ENCODE measurements around the gene MAGI3.
"Not testable (repeated sequence)": the region's sequence is repeated elsewhere in the genome, so short reads cannot be mapped to it uniquely, and the experiment has no call there.

Gene MAGI3

GRCh38 chr1:113581323-113581722 is 191.0 kb downstream of the MAGI3 start:
- DNase-seq (ENCODE audit: low read depth), result no peak

GRCh38 chr1:113582084-113582483 is 191.8 kb downstream of the MAGI3 start:
- no peak for DNase-seq (ENCODE audit: low read depth)

- no peak for DNase-seq (ENCODE audit: low read depth)
These were observed 197.2 kb downstream of the MAGI3 start for GRCh38 chr1:113587475-113587874.

- no peak for DNase-seq (ENCODE audit: low read depth)
These were observed 201.9 kb downstream of the MAGI3 start for GRCh38 chr1:113592230-113592629.

GRCh38 chr1:113593550-113594297 is 203.4 kb downstream of the MAGI3 start:
- no peak for DNase-seq (ENCODE audit: low read depth)

- DNase-seq (ENCODE audit: low read depth), result not testable (repeated sequence)
These were observed 214.2 kb downstream of the MAGI3 start for GRCh38 chr1:113604466-113604865.

- no peak for DNase-seq (ENCODE audit: low read depth)
These were observed 214.8 kb downstream of the MAGI3 start for GRCh38 chr1:113605146-113605545.

GRCh38 chr1:113608399-113608798 is 218.1 kb downstream of the MAGI3 start:
- no peak for DNase-seq (ENCODE audit: low read depth)

- DNase-seq (ENCODE audit: low read depth), result no peak
These were observed 220.1 kb downstream of the MAGI3 start for GRCh38 chr1:113610372-113610771.

- DNase-seq (ENCODE audit: low read depth), result no peak
These were observed 225.1 kb downstream of the MAGI3 start for GRCh38 chr1:113615425-113615824.

- no peak for DNase-seq (ENCODE audit: low read depth)
These were observed 225.8 kb downstream of the MAGI3 start for GRCh38 chr1:113616156-113616555.

- DNase-seq (ENCODE audit: low read depth), result no peak
These were observed 227.3 kb downstream of the MAGI3 start for GRCh38 chr1:113617438-113618141.

GRCh38 chr1:113628997-113629396 is 238.7 kb downstream of the MAGI3 start:
- no peak for DNase-seq (ENCODE audit: low read depth)

GRCh38 chr1:113630340-113631327 is 240.3 kb downstream of the MAGI3 start:
- DNase-seq (ENCODE audit: low read depth), result no peak

GRCh38 chr1:113641396-113641795 is 251.1 kb downstream of the MAGI3 start:
- no peak for DNase-seq (ENCODE audit: low read depth)

GRCh38 chr1:113647164-113647563 is 256.8 kb downstream of the MAGI3 start:
- DNase-seq (ENCODE audit: low read depth), result no peak

- DNase-seq (ENCODE audit: low read depth), result no peak
These were observed 258.2 kb downstream of the MAGI3 start for GRCh38 chr1:113648478-113648877.

- no peak for DNase-seq (ENCODE audit: low read depth)
These were observed 262.5 kb downstream of the MAGI3 start for GRCh38 chr1:113652771-113653170.

GRCh38 chr1:113653741-113654140 is 263.4 kb downstream of the MAGI3 start:
- no peak for DNase-seq (ENCODE audit: low read depth)

GRCh38 chr1:113654883-113655282 is 264.6 kb downstream of the MAGI3 start:
- no peak for DNase-seq (ENCODE audit: low read depth)

GRCh38 chr1:113657126-113657525 is 266.8 kb downstream of the MAGI3 start:
- DNase-seq (ENCODE audit: low read depth), result no peak

- no peak for DNase-seq (ENCODE audit: low read depth)
These were observed 267.3 kb downstream of the MAGI3 start for GRCh38 chr1:113657556-113658063.
